Hepatocyte (in vitro differentiated cells): ENCODE measurements around the gene NXPE4.

Experiments
- EZH2 ChIP-seq: fragments of 200-600 bp; sonication (generic); IDR thresholded peaks from 2 replicates; pipeline ENCODE4 v1.6.1; 2016; ENCODE audit warnings: antibody characterized with exemption, mild to moderate bottlenecking, borderline replicate concordance
- EZH2phosphoT487 ChIP-seq: fragments of 200-600 bp; sonication (generic); IDR thresholded peaks from one replicate; pipeline ENCODE4 v1.6.1; 2018; ENCODE audit warnings: antibody characterized with exemption, mild to moderate bottlenecking, low read depth, moderate library complexity; ENCODE audit not compliant: unreplicated experiment, severe bottlenecking
- TF ChIP-seq, protein P1 (sequence below): fragments of 200-600 bp; sonication (generic); IDR thresholded peaks from 2 replicates; pipeline ENCODE4 v1.5.1; 2016; ENCODE audit warnings: antibody characterized with exemption, mild to moderate bottlenecking; ENCODE audit not compliant: poor library complexity

DNA sequence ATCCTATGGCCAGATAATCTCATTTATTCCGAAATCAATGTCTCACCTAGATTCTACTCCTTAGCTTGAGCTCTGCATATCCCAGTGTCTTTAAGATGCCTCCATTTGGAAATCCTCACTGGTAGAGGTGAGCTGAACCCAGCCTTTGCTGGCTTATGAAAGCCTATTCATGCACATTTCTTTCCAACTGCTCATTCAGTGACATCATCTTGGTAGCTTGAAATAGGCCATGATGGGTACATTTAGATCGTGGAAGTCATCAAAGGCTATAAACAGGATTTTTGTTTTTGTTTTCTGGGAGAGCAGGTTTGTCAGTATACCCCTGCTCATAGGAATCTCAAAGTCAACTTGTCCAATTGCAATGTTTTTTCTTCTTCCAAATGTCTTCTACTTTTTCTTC is 41.9 kb downstream of the NXPE4 start:
- TF ChIP-seq, protein P1, sequence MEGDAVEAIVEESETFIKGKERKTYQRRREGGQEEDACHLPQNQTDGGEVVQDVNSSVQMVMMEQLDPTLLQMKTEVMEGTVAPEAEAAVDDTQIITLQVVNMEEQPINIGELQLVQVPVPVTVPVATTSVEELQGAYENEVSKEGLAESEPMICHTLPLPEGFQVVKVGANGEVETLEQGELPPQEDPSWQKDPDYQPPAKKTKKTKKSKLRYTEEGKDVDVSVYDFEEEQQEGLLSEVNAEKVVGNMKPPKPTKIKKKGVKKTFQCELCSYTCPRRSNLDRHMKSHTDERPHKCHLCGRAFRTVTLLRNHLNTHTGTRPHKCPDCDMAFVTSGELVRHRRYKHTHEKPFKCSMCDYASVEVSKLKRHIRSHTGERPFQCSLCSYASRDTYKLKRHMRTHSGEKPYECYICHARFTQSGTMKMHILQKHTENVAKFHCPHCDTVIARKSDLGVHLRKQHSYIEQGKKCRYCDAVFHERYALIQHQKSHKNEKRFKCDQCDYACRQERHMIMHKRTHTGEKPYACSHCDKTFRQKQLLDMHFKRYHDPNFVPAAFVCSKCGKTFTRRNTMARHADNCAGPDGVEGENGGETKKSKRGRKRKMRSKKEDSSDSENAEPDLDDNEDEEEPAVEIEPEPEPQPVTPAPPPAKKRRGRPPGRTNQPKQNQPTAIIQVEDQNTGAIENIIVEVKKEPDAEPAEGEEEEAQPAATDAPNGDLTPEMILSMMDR = no peak
- TF ChIP-seq EZH2 = no peak
- no peak for TF ChIP-seq EZH2phosphoT487
